Measurements from ENCODE around the gene MET.
"Not testable (repeated sequence)": the region's sequence is repeated elsewhere in the genome, so short reads cannot be mapped to it uniquely, and the experiment has no call there.

MET gene

DNA sequence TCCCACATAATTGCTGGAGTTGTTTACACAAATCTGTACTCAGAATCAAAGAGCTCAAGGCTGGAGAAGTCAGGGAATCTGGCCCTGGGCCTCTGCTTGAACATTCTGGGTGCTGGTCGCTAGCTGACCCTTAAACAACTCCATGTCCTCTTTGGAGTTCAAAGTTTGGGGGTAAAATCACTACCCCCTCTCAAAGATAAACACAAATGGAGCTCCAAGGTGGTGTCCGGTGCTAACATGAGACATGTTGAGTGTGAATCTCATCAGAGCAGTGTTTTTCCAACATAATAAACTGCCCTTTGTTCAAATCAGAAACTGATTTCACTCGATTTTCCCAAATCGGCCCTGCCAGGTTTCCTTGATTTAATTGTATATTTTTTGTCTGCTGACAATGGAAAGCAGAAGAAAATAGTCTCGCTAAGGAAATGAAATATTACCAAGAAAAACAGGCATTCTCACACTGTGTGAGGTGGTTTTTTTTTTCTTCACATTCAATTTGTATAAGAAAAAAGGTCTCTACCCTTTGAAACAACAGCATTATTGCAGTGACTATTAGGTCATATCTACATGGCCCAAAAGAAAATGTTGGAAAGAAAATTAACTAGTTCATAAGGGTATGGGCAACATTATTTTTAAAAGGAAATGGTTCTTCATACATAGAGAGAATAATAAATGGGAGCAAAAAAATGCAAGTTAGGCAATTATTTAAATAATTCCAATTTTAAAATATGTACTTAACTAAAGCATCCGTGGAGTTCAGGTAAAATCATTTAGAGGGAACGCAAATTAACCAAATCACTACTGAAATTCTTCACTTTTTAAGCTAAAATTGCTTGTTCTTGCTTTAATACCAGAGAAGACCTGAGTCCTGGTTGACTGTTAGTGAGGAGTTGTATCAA, 134.3 kb downstream of the MET start:
- TF ChIP-seq GATA1 (IDR thresholded peaks at IDR 0.05; ENCODE audit: low read depth, low read length): no peak
- no peak for DNase-seq

DNA sequence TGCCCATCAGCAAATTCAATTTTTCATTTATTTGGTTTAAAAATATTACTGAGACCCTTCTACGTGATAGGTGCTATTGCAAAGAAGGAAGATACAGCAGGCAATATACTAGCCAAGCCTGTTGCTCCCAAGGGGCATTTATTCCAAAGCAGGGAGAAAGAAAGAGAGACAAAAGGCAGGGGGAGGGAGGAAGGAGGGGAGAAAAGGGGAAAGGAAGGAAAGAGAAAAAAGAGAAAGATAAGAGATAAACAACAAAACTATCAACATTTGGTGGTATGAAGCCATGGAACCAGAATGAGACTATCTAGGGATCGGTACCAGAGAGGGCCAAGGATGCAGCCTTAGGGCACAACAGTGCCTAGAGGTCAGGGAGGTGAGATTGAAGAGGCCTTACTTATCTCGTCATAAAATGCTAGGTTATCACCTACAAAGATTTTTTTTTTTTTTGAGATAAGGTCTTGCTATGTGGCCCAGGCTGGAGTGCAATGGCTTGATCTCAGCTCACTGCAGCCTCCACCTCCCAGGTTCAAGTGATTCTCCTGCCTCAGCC, 135.1 kb downstream of the MET start:
- TF ChIP-seq POLR2A (IDR thresholded peaks at IDR 0.05; ENCODE audit: low read length): no peak
- TF ChIP-seq GATA1 (IDR thresholded peaks at IDR 0.05; ENCODE audit: low read depth, low read length): no peak
- no peak for DNase-seq

DNA sequence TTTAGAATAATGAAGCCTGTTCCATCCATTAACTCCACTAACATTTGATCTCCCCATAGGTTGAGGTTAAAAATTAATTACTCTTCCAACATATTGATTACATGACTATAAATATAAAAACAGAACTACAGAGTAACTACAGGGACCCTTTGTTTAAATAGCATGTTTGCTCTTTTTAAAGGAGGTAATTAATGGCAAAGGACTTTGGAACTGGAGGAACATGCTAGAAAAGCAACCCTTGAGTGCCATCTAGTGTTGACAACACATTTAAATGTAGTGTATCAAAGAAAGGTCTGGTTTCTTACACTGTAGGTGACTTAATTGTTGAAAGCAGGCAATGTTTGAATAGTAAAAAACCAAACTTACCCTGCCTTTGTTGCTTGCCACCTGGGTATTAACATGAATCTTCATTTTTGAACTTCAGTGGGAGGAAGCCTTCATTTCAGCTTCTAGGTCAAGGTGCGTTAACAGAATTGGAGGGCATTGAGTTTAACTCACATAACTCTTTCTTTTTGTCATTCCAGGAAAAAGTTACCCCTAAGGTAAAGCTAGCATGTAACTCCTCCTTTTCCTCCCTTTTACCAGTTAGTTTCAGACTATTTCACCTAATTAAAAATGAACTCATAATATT, 137.8 kb downstream of the MET start:
- TF ChIP-seq POLR2A (IDR thresholded peaks at IDR 0.05; ENCODE audit: low read length): no peak
- TF ChIP-seq GATA1 (IDR thresholded peaks at IDR 0.05; ENCODE audit: low read depth, low read length): no peak
- peak; percentile 60 to 78 for DNase-seq

DNA sequence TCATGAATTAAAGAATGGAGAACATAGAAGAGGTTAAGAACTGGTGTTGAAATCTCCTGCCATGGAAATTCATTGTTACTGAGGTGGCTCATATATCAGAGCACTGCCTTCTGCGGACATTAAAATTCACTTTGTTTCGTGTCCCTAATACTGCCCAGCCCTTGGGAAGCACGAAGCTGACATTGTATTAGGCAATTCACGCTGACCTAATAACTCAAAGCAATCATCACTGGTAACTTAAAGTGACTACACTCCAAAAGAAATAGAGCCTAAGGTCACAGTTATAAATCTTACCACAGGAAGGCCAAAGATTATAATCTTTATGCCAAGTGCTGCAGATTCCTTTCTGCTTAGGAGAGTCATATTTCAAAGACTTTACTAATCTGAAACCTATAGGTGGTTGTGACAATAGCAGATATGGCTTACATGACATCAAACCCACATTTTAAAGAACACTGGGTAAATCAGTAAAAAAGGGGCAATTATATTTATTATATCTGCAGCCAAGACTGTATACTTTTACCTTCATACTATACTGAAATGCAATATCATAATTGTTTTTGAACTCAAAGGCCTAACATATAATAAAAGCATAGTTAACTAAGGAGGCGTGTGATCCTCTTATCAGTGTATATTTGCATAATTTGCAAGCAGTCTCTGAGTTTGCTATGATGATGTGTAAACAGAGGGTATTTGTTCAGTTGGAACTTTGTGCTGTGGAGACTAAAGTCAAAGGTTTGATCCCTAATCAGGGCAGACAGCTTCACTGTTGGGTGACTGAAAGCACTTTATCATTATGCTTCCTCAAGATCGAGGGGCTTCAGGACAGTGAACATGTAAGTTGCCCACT, 138.5 kb downstream of the MET start:
- TF ChIP-seq POLR2A (IDR thresholded peaks at IDR 0.05; ENCODE audit: low read length) (no peak), GATA1 (IDR thresholded peaks at IDR 0.05; ENCODE audit: low read depth, low read length) (no peak)
- no peak for DNase-seq

DNA sequence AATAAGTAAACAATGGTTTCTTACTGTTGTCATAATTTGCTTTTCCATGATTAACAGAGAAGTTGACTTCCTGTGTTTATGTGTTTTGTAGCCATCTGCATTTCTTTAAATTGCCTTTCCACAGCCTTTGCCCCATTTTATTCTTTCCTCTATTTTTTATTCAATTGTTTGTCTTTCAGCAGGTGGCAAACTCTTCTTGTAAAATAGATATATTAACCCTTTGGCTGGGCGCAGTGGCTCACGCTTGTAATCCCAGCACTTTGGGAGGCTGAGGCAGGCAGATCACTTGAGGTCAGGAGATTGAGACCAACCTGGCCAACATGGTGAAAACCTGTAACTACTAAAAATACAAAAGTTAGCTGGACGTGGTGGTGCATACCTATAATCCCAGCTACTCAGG, 139.8 kb downstream of the MET start:
- no peak for DNase-seq
- TF ChIP-seq GATA1 (IDR thresholded peaks at IDR 0.05; ENCODE audit: low read depth, low read length): no peak
- no peak for TF ChIP-seq POLR2A (IDR thresholded peaks at IDR 0.05; ENCODE audit: low read length)

DNA sequence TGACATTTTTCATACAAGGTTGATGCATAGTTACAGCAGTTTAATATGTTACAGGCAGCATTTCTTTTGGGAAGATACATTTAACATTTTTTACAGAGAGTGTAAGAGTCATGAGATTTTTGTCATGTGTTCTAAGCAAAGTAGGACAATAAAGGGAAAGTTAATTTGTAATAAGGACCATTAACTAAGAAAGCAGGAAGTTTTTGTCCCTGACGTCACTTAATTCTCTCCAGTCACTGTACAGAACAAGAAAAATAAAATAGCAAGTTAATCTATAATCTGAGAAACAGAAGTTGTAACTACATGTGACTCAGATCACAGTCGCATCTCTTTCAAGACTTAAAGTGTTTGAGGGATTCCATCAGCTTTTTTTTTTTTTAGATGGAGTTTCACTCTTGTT, 140.9 kb downstream of the MET start:
- no peak for DNase-seq
- TF ChIP-seq POLR2A (IDR thresholded peaks at IDR 0.05; ENCODE audit: low read length) (no peak), GATA1 (IDR thresholded peaks at IDR 0.05; ENCODE audit: low read depth, low read length) (no peak)

DNA sequence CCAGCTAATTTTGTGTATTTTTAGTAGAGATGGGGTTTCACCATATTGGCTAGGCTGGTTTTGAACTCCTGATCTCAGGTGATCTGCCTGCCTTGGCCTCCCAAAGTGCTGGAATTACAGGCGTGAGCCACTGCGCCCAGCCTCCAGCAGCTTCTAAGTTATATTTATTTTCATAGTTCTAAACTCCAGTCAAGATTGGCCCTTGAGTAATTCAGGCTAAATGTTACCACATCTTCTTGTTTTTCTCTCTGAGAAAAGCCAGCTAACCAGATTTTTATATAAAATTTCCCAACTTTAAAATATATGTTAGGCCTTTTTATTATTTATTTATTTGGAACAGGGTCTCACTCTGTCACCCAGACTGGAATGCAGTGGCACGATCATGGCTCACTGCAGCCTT, 141.4 kb downstream of the MET start:
- DNase-seq: not testable (repeated sequence)

DNA sequence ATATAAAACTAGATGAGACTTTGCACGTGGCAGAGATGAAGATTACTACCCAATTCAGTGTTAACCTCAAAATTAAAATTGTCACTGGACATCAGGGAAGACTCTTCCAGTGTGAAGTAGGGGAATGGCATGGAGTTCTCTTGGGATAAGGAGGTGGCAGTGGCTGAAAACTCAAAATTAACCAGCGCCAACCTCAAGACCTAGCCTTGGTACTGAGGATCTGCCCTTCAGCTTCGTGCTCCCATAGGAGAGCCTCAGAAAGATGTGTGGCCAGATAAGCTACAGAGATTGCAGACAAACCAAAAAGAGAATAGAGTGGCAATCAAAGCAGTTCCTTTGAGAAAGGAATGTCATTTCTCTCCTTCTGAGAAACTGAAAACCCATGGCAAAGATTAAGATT, 143.0 kb downstream of the MET start:
- TF ChIP-seq GATA1 (IDR thresholded peaks at IDR 0.05; ENCODE audit: low read depth, low read length): no peak
- no peak for DNase-seq

DNA sequence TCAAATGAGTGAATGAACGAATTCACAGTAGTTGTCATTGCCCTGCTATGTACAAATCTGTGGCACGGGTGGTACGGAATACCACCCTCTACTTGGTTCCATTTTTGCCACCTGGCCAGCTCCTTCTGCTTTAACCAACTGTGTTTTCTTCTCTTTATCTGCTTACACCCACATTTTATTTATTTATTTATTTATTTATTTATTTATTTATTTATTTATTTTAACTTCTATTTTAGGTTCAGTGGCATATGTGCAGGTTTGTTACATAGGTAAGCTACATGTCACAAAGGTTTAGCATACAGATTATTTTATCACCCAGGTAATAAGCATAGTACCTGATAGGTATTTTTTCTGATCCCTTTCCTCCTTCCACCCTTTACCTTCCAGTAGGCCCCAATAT, 148.2 kb downstream of the MET start:
- no peak for DNase-seq
- TF ChIP-seq GATA1 (IDR thresholded peaks at IDR 0.05; ENCODE audit: low read depth, low read length) (no peak), POLR2A (IDR thresholded peaks at IDR 0.05; ENCODE audit: low read length) (no peak)

DNA sequence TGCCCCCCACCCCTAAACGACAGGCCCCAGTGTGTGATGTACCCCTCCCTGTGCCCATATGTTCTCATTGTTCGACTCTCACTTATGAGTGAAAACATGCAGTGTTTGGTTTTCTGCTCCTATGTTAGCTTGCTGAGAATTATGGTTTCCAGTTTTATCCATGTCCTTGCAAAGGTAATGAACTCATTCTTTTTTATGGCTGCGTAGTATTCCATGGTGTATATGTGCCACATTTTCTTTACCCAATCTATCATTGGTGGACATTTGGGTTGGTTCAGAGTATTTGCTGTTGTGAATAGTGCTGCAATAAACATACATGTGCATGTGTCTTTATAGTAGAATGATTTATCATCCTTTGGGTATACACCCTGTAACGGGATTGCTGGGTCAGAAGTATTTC, 149.7 kb downstream of the MET start:
- DNase-seq: not testable (repeated sequence)

DNA sequence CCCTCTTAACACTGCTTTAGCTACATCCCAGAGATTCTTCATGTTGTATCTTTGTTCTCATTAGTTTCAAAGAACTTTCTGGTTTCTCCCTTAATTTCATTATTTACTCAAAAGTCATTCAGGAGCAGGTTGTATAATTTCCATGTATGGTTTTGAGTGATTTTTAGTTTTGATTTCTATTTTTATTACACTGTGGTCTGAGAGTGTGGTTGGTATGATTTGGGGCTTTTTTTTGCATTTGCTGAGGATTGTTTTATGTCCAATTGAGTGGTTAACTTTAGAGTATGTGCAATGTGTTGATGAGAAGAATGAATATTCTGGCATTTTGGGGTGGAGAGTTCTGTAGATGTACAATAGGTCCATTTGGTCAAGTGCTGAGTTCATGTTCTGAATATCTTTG, 152.5 kb downstream of the MET start:
- TF ChIP-seq GATA1 (IDR thresholded peaks at IDR 0.05; ENCODE audit: low read depth, low read length) (no peak), POLR2A (IDR thresholded peaks at IDR 0.05; ENCODE audit: low read length) (no peak)
- DNase-seq: no peak

DNA sequence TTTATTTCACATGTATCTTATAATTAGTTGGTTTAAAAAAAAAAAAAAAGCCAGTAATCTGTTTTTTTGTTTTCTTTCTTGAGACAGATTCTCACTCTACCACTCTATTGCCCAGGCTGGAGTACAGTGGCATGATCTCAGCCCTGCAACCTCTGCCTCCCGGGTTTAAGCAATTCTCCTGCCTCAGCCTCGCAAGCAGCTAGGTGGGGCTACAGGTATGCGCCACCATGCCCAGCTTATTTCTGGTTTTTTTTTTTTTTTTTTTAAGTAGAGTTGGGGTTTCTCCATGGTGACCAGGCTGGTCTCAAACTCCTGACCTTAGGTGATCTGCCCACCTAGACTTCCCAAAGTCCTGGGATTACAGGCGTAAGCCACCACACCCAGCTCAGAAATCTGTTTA, 156.3 kb downstream of the MET start:
- no peak for TF ChIP-seq POLR2A (IDR thresholded peaks at IDR 0.05; ENCODE audit: low read length)
- no peak for TF ChIP-seq GATA1 (IDR thresholded peaks at IDR 0.05; ENCODE audit: low read depth, low read length)
- DNase-seq: no peak

DNA sequence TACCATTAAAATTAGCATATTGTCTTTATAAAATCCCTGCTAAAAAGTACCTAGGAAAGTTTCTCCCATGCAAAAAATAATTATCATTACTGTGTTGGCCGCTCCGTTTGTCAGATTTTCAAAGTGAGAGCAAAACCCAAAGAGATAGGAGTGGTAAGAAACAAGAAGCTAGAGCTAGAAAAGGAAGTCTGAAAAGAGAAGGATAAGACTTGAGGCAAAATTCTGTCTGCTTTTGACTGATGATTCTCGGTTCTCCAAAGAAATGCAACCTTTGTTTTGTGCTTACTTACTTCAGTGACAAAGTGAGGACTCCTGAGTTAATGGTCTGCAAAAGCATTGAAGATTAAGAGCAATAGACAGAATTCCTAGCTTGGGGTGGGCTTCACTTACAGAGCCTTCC, 157.0 kb downstream of the MET start:
- DNase-seq: no peak
- TF ChIP-seq GATA1 (IDR thresholded peaks at IDR 0.05; ENCODE audit: low read depth, low read length) (no peak), POLR2A (IDR thresholded peaks at IDR 0.05; ENCODE audit: low read length) (no peak)

DNA sequence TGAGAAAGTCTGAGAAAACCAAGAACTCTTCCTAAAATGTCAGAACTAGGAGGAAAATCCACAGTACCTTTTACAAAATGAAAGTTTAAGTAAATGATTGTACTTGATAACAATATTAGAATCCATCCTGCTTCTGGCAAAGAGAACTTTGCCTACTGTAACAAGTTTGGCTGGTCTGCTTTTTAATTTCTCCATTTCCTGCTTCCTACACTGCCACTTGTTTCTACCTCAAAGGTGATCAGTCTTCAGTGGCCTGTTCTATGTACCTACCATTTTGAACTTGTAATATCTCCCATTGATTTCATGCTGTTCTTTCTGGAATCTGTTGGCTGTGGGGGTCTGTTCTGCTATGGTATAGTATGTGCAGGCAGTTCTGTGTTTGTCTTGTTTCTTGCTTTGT, 157.5 kb downstream of the MET start:
- TF ChIP-seq GATA1 (IDR thresholded peaks at IDR 0.05; ENCODE audit: low read depth, low read length) (no peak), POLR2A (IDR thresholded peaks at IDR 0.05; ENCODE audit: low read length) (no peak)
- no peak for DNase-seq

Measured in erythroblast (primary cell).